Stimulated activated CD8-positive, alpha-beta memory T cell treated with anti-CD3 and anti-CD28 coated beads, Interleukin-2, amount 100 ng/mL, for 48 hours (primary cell): ENCODE results near the gene PARP15.
A peak's percentile ranks its signal among the peaks of the same experiment; 100 is the strongest.
"Not testable (repeated sequence)": the region's sequence is repeated elsewhere in the genome, so short reads cannot be mapped to it uniquely, and the experiment has no call there.

Source experiments
- DNase-seq, 2 donors: peaks; one replicate each; pipeline ENCODE4 v3.0.0-alpha.2; 2020; ENCODE audit warnings: low read depth in 2 of 2

PARP15 gene

GRCh38 chr3:122577409-122578031 is at the start of gene PARP15:
PARP15 (plus strand) TSS chr3:122577650; CDS start chr3:122577668, 18 bp downstream.
- peak in 1 of 2 donors; percentile 18 for DNase-seq

- no peak for DNase-seq
Measured at GRCh38 chr3:122530164-122530563, 47.3 kb upstream of the PARP15 start.

- no peak for DNase-seq
Measured at GRCh38 chr3:122533480-122533879, 44.0 kb upstream of the PARP15 start.

- DNase-seq = peak in 1 of 2 donors; percentile 15
Measured at GRCh38 chr3:122533931-122534334, 43.5 kb upstream of the PARP15 start.

GRCh38 chr3:122535964-122536631 is 41.4 kb upstream of the PARP15 start:
- DNase-seq = no peak

GRCh38 chr3:122536632-122537001 is 40.8 kb upstream of the PARP15 start:
- no peak for DNase-seq

- DNase-seq = no peak
Measured at GRCh38 chr3:122538956-122539490, 38.4 kb upstream of the PARP15 start.

GRCh38 chr3:122546151-122546550 is 31.3 kb upstream of the PARP15 start:
- no peak for DNase-seq

- no peak for DNase-seq
Measured at GRCh38 chr3:122548076-122548475, 29.4 kb upstream of the PARP15 start.

GRCh38 chr3:122548619-122549018 is 28.8 kb upstream of the PARP15 start:
- no peak for DNase-seq

GRCh38 chr3:122553171-122553570 is 24.3 kb upstream of the PARP15 start:
- DNase-seq = no peak

- DNase-seq = no peak
Measured at GRCh38 chr3:122555275-122556071, 22.0 kb upstream of the PARP15 start.

- no peak for DNase-seq
Measured at GRCh38 chr3:122557356-122557755, 20.1 kb upstream of the PARP15 start.

- DNase-seq = no peak
Measured at GRCh38 chr3:122558605-122559004, 18.8 kb upstream of the PARP15 start.

- no peak for DNase-seq
Measured at GRCh38 chr3:122559906-122560305, 17.5 kb upstream of the PARP15 start.

- DNase-seq = peak in 1 of 2 donors; percentile 8
Measured at GRCh38 chr3:122560680-122561079, 16.8 kb upstream of the PARP15 start.

GRCh38 chr3:122562923-122563716 is 14.3 kb upstream of the PARP15 start:
- DNase-seq = no peak

GRCh38 chr3:122563717-122564025 is 13.8 kb upstream of the PARP15 start:
- no peak for DNase-seq

- peak; percentile 57 to 66 for DNase-seq
Measured at GRCh38 chr3:122564155-122564912, 13.1 kb upstream of the PARP15 start, which contains the start of the genes DTX3L and PARP9. DTX3L (plus strand) TSS chr3:122564338; CDS start chr3:122564427, 89 bp downstream. PARP9 (minus strand) TSS chr3:122564300; CDS start chr3:122559620, 4,680 bp downstream.

- not testable (repeated sequence) for DNase-seq
Measured at GRCh38 chr3:122568131-122568530, 9.3 kb upstream of the PARP15 start.

GRCh38 chr3:122568755-122569154 is 8.7 kb upstream of the PARP15 start:
- DNase-seq = no peak
